GM23338 (cell line): Measurements from ENCODE around the gene COL18A1. TPM values are rescaled to one million over a fixed set of nuclear protein-coding genes. Genes with fewer than 3 reads are reported as not detected.

Experiments used
- ATAC-seq: fragments of 200-7000 bp; cut with Tn5 transposase; 3 replicates; pipeline ENCODE4 v1.9.1; 2020
- DNase-seq: peaks from one replicate; pipeline ENCODE4 v3.0.0-alpha.2; 2015; ENCODE audit warnings: low spot score
- H2AFZ ChIP-seq: fragments of 200-600 bp; sonication (generic); 2 replicates; pipeline ENCODE4 v1.8.0; 2016; ENCODE audit warnings: antibody characterized with exemption, mild to moderate bottlenecking, moderate library complexity
- H3F3A ChIP-seq: fragments of 200-600 bp; sonication (generic); replicated peaks from 2 replicates; pipeline ENCODE4 v1.8.0; 2017; ENCODE audit warnings: antibody characterized with exemption, mixed run types, low read depth
- H3K27ac ChIP-seq: fragments of 200-600 bp; sonication (generic); 2 replicates; pipeline ENCODE4 v1.6.1; 2016; ENCODE audit warnings: low read depth
- H3K27me3 ChIP-seq: fragments of 200-600 bp; sonication (generic); 2 replicates; pipeline ENCODE4 v1.8.0; 2016; ENCODE audit warnings: mild to moderate bottlenecking, mixed run types, moderate library complexity; ENCODE audit not compliant: insufficient read depth
- H3K36me3 ChIP-seq: fragments of 200-600 bp; sonication (generic); 2 replicates; pipeline ENCODE4 v1.8.0; 2016; ENCODE audit warnings: mild to moderate bottlenecking; ENCODE audit not compliant: insufficient read depth
- H3K4me1 ChIP-seq: fragments of 200-600 bp; sonication (generic); 2 replicates; pipeline ENCODE4 v1.8.0; 2016; ENCODE audit warnings: mild to moderate bottlenecking, moderate library complexity; ENCODE audit not compliant: insufficient read depth
- H3K4me2 ChIP-seq: fragments of 200-600 bp; sonication (generic); 2 replicates; pipeline ENCODE4 v1.7.1; 2017; ENCODE audit warnings: mixed run types
- H3K4me3 ChIP-seq: fragments of 200-600 bp; sonication (generic); 2 replicates; pipeline ENCODE4 v1.6.1; 2016; ENCODE audit warnings: mixed run types
- H3K79me2 ChIP-seq: fragments of 200-600 bp; sonication (generic); replicated peaks from 2 replicates; pipeline ENCODE4 v1.8.0; 2017; ENCODE audit warnings: mild to moderate bottlenecking; ENCODE audit not compliant: insufficient read depth
- H3K9me2 ChIP-seq: fragments of 200-600 bp; sonication (generic); 2 replicates; pipeline ENCODE4 v1.8.0; 2017; ENCODE audit not compliant: insufficient read depth
- H4K20me1 ChIP-seq: fragments of 200-600 bp; sonication (generic); replicated peaks from 2 replicates; pipeline ENCODE4 v1.8.0; 2017; ENCODE audit warnings: mild to moderate bottlenecking; ENCODE audit not compliant: insufficient read depth
- H3K27ac Mint-ChIP-seq: 2 replicates; pipeline ENCODE4 v1.8.0; 2020; ENCODE audit warnings: inconsistent platforms, mild to moderate bottlenecking, moderate library complexity, mixed read lengths
- H3K27me3 Mint-ChIP-seq: 3 replicates; pipeline ENCODE4 v1.8.0; 2022; ENCODE audit warnings: low read depth, mild to moderate bottlenecking, moderate library complexity, mixed read lengths, inconsistent platforms; ENCODE audit not compliant: insufficient read depth, poor library complexity
- H3K36me3 Mint-ChIP-seq: 3 replicates; pipeline ENCODE4 v1.8.0; 2021; ENCODE audit warnings: low read depth, mild to moderate bottlenecking, inconsistent platforms, moderate library complexity, mixed read lengths
- H3K4me1 Mint-ChIP-seq: 3 replicates; pipeline ENCODE4 v1.8.0; 2020; ENCODE audit warnings: mild to moderate bottlenecking, inconsistent platforms, mixed read lengths
- H3K4me3 Mint-ChIP-seq: 3 replicates; pipeline ENCODE4 v1.8.0; 2021; ENCODE audit warnings: moderate library complexity, mild to moderate bottlenecking, inconsistent platforms, mixed read lengths
- H3K9me3 Mint-ChIP-seq: 3 replicates; pipeline ENCODE4 v1.8.0; 2020; ENCODE audit warnings: moderate library complexity, mild to moderate bottlenecking, inconsistent platforms, mixed read lengths
- EZH2 ChIP-seq: fragments of 200-600 bp; sonication (generic); IDR thresholded peaks from one replicate; pipeline ENCODE4 v1.8.0; 2017; ENCODE audit warnings: antibody characterized with exemption, mild to moderate bottlenecking, low read depth; ENCODE audit not compliant: unreplicated experiment
- NANOG ChIP-seq: IDR thresholded peaks from 2 replicates; pipeline ENCODE4 v1.6.1; 2016; ENCODE audit warnings: antibody characterized with exemption, borderline replicate concordance
- POLR2AphosphoS5 ChIP-seq: IDR thresholded peaks from 2 replicates; pipeline ENCODE4 v1.6.1; 2016; ENCODE audit warnings: antibody characterized with exemption, low read depth
- STAT1 ChIP-seq: IDR thresholded peaks from one replicate; pipeline ENCODE4 v1.6.1; 2016; ENCODE audit warnings: antibody characterized with exemption; ENCODE audit not compliant: unreplicated experiment
- ZNF114 ChIP-seq: fragments of 250-450 bp; sonication (Bioruptor Pico); IDR thresholded peaks from 2 replicates; pipeline ENCODE4 v1.5.0; 2020; ENCODE audit warnings: mild to moderate bottlenecking, moderate library complexity
- ZNF331 ChIP-seq: fragments of 250-450 bp; sonication (Bioruptor Pico); IDR thresholded peaks from 2 replicates; pipeline ENCODE4 v1.5.0; 2020; ENCODE audit warnings: low read depth, mild to moderate bottlenecking, moderate library complexity
- polyA plus RNA-seq: library from polyadenylated mRNA; unstranded; fragments of >200 nt; fragmentation: Nextera tagmentation; extraction: Ambion mirVana; gene quantifications from 2 replicates; pipeline ENCODE4 v1.2.1, GENCODE V29; 2016
- total RNA-seq: library from RNA; depleted of rRNA; stranded (reverse); fragments of >200 nt; shearing (Covaris generic); gene quantifications from 2 replicates; pipeline ENCODE4 v1.2.3, GENCODE V29; 2014
- TF ChIP-seq, protein P1 (sequence below), 2 experiments: fragments of 200-600 bp in 1 of 2; sonication (generic) in 1 of 2; conservative IDR thresholded peaks; 2 replicates each; pipeline versions ENCODE4 v1.5.1 to v1.6.1; 2016 to 2017; ENCODE audit warnings: antibody characterized with exemption in 2 of 2, low read depth in 2 of 2, mild to moderate bottlenecking in 2 of 2, moderate library complexity in 1 of 2
- TF ChIP-seq, protein P2 (sequence below): fragments of 250-450 bp; sonication (Bioruptor Pico); IDR thresholded peaks from 2 replicates; pipeline ENCODE4 v1.5.0; 2020; ENCODE audit warnings: mild to moderate bottlenecking, moderate library complexity
- TF ChIP-seq, protein P3 (sequence below): IDR thresholded peaks from 2 replicates; pipeline ENCODE4 v1.6.1; 2016; ENCODE audit warnings: antibody characterized with exemption
- TF ChIP-seq, protein P4 (sequence below): IDR thresholded peaks from one replicate; pipeline ENCODE4 v1.6.1; 2018; ENCODE audit warnings: antibody characterized with exemption; ENCODE audit not compliant: unreplicated experiment

Gene COL18A1
- total and polyA plus RNA-seq, 2 experiments from 2014 or later: 38.4 to 430 TPM

- TF ChIP-seq, protein P1, sequence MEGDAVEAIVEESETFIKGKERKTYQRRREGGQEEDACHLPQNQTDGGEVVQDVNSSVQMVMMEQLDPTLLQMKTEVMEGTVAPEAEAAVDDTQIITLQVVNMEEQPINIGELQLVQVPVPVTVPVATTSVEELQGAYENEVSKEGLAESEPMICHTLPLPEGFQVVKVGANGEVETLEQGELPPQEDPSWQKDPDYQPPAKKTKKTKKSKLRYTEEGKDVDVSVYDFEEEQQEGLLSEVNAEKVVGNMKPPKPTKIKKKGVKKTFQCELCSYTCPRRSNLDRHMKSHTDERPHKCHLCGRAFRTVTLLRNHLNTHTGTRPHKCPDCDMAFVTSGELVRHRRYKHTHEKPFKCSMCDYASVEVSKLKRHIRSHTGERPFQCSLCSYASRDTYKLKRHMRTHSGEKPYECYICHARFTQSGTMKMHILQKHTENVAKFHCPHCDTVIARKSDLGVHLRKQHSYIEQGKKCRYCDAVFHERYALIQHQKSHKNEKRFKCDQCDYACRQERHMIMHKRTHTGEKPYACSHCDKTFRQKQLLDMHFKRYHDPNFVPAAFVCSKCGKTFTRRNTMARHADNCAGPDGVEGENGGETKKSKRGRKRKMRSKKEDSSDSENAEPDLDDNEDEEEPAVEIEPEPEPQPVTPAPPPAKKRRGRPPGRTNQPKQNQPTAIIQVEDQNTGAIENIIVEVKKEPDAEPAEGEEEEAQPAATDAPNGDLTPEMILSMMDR (conservative IDR thresholded peaks at IDR 0.05; ENCODE audit: low read depth in 2 of 2): no peak
- no peak for TF ChIP-seq ZNF114 (CRISPR knock-in tag)
Measured at GRCh38 chr21:45379901-45380330, 25.0 kb upstream of the COL18A1 start (continued).

GRCh38 chr21:45380566-45380965, 24.4 kb upstream of the COL18A1 start:
- peaks cover 7% of the 10 kb centered on the region; the same call in 1 of the 2 replicates for H3K4me1 ChIP-seq
- Mint-ChIP-seq H3K27ac (no peak overlapping the region), H3K36me3 (peaks cover 14% of the 10 kb centered on the region), H3K9me3 (peaks cover 5% of the 10 kb centered on the region), H3K4me3 (no peak overlapping the region; the same call in 2 of the 3 replicates), H3K4me1 (peaks cover 28% of the 10 kb centered on the region), H3K27me3 (peaks cover 10% of the 10 kb centered on the region)
- no peak for DNase-seq
- no peak for ATAC-seq
- H3K79me2 ChIP-seq: no peaks in the 10 kb centered on the region
- H3K27me3 ChIP-seq: no peaks in the 10 kb centered on the region
- no peak overlapping the region for H2AFZ ChIP-seq
- no peak overlapping the region for H3K4me3 ChIP-seq
- H4K20me1 ChIP-seq: no peaks in the 10 kb centered on the region
- H3K9me2 ChIP-seq: no peaks in the 10 kb centered on the region
- H3K4me2 ChIP-seq: no peak overlapping the region
- H3K36me3 ChIP-seq: no peaks in the 10 kb centered on the region
- peaks cover 14% of the 10 kb centered on the region; the same call in 1 of the 2 replicates for H3F3A ChIP-seq
- H3K27ac ChIP-seq: no peak overlapping the region
- TF ChIP-seq, protein P1 (conservative IDR thresholded peaks at IDR 0.05; ENCODE audit: low read depth in 2 of 2): no peak
- TF ChIP-seq, protein P2, sequence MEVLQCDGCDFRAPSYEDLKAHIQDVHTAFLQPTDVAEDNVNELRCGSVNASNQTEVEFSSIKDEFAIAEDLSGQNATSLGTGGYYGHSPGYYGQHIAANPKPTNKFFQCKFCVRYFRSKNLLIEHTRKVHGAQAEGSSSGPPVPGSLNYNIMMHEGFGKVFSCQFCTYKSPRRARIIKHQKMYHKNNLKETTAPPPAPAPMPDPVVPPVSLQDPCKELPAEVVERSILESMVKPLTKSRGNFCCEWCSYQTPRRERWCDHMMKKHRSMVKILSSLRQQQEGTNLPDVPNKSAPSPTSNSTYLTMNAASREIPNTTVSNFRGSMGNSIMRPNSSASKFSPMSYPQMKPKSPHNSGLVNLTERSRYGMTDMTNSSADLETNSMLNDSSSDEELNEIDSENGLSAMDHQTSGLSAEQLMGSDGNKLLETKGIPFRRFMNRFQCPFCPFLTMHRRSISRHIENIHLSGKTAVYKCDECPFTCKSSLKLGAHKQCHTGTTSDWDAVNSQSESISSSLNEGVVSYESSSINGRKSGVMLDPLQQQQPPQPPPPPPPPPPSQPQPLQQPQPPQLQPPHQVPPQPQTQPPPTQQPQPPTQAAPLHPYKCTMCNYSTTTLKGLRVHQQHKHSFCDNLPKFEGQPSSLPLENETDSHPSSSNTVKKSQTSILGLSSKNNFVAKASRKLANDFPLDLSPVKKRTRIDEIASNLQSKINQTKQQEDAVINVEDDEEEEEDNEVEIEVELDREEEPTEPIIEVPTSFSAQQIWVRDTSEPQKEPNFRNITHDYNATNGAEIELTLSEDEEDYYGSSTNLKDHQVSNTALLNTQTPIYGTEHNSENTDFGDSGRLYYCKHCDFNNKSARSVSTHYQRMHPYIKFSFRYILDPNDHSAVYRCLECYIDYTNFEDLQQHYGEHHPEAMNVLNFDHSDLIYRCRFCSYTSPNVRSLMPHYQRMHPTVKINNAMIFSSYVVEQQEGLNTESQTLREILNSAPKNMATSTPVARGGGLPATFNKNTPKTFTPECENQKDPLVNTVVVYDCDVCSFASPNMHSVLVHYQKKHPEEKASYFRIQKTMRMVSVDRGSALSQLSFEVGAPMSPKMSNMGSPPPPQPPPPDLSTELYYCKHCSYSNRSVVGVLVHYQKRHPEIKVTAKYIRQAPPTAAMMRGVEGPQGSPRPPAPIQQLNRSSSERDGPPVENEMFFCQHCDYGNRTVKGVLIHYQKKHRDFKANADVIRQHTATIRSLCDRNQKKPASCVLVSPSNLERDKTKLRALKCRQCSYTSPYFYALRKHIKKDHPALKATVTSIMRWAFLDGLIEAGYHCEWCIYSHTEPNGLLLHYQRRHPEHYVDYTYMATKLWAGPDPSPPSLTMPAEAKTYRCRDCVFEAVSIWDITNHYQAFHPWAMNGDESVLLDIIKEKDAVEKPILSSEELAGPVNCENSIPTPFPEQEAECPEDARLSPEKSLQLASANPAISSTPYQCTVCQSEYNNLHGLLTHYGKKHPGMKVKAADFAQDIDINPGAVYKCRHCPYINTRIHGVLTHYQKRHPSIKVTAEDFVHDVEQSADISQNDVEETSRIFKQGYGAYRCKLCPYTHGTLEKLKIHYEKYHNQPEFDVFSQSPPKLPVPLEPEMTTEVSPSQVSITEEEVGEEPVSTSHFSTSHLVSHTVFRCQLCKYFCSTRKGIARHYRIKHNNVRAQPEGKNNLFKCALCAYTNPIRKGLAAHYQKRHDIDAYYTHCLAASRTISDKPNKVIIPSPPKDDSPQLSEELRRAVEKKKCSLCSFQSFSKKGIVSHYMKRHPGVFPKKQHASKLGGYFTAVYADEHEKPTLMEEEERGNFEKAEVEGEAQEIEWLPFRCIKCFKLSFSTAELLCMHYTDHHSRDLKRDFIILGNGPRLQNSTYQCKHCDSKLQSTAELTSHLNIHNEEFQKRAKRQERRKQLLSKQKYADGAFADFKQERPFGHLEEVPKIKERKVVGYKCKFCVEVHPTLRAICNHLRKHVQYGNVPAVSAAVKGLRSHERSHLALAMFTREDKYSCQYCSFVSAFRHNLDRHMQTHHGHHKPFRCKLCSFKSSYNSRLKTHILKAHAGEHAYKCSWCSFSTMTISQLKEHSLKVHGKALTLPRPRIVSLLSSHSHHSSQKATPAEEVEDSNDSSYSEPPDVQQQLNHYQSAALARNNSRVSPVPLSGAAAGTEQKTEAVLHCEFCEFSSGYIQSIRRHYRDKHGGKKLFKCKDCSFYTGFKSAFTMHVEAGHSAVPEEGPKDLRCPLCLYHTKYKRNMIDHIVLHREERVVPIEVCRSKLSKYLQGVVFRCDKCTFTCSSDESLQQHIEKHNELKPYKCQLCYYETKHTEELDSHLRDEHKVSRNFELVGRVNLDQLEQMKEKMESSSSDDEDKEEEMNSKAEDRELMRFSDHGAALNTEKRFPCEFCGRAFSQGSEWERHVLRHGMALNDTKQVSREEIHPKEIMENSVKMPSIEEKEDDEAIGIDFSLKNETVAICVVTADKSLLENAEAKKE (CRISPR knock-in tag): no peak
- no peak for TF ChIP-seq EZH2
- TF ChIP-seq POLR2AphosphoS5: no peak
- no peak for TF ChIP-seq STAT1
- TF ChIP-seq, protein P3, sequence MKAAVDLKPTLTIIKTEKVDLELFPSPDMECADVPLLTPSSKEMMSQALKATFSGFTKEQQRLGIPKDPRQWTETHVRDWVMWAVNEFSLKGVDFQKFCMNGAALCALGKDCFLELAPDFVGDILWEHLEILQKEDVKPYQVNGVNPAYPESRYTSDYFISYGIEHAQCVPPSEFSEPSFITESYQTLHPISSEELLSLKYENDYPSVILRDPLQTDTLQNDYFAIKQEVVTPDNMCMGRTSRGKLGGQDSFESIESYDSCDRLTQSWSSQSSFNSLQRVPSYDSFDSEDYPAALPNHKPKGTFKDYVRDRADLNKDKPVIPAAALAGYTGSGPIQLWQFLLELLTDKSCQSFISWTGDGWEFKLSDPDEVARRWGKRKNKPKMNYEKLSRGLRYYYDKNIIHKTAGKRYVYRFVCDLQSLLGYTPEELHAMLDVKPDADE: no peak
- TF ChIP-seq, protein P4, sequence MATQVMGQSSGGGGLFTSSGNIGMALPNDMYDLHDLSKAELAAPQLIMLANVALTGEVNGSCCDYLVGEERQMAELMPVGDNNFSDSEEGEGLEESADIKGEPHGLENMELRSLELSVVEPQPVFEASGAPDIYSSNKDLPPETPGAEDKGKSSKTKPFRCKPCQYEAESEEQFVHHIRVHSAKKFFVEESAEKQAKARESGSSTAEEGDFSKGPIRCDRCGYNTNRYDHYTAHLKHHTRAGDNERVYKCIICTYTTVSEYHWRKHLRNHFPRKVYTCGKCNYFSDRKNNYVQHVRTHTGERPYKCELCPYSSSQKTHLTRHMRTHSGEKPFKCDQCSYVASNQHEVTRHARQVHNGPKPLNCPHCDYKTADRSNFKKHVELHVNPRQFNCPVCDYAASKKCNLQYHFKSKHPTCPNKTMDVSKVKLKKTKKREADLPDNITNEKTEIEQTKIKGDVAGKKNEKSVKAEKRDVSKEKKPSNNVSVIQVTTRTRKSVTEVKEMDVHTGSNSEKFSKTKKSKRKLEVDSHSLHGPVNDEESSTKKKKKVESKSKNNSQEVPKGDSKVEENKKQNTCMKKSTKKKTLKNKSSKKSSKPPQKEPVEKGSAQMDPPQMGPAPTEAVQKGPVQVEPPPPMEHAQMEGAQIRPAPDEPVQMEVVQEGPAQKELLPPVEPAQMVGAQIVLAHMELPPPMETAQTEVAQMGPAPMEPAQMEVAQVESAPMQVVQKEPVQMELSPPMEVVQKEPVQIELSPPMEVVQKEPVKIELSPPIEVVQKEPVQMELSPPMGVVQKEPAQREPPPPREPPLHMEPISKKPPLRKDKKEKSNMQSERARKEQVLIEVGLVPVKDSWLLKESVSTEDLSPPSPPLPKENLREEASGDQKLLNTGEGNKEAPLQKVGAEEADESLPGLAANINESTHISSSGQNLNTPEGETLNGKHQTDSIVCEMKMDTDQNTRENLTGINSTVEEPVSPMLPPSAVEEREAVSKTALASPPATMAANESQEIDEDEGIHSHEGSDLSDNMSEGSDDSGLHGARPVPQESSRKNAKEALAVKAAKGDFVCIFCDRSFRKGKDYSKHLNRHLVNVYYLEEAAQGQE: no peak
- TF ChIP-seq ZNF331 (CRISPR knock-in tag): no peak
- no peak for TF ChIP-seq NANOG
